Measurements from ENCODE around the gene BRK1.
"Not testable (repeated sequence)": the region's sequence is repeated elsewhere in the genome, so short reads cannot be mapped to it uniquely, and the experiment has no call there.

Gene BRK1

GRCh38 chr3:10115326-10116137, at the start of gene BRK1:
TSS of gene BRK1 (plus strand) at chr3:10115675. CDS start at chr3:10115702, 27 bp downstream.
- Histone ChIP-seq H3K9ac (ENCODE audit: low read length in 5 of 5) (peak within 1 kb of the TSS; percentile 32 to 88 (median 85)), H3K27me3 (ENCODE audit: control insufficient read depth in 5 of 5, insufficient read depth in 4 of 5, low read length in 5 of 5) (peaks cover 0 to 4% (median 0%) of the 10 kb centered on the region in 5 donors), H3K4me3 (ENCODE audit: low read depth in 1 of 5, low read length in 5 of 5) (peak within 1 kb of the TSS; percentile 93 to 100 (median 99)), H3K9me3 (ENCODE audit: control insufficient read depth in 5 of 5, low read length in 5 of 5) (no peaks in the 10 kb centered on the region), H3K4me1 (ENCODE audit: control insufficient read depth in 5 of 5, insufficient read depth in 5 of 5, low read length in 5 of 5) (peaks cover 6 to 18% (median 16%) of the 10 kb centered on the region in 5 donors), H3K27ac (ENCODE audit: low read depth, low read length) (peak within 1 kb of the TSS; percentile 86), H3K36me3 (ENCODE audit: control insufficient read depth in 5 of 5, insufficient read depth in 5 of 5, low read length in 5 of 5) (peaks cover 0 to 12% (median 2%) of the 10 kb centered on the region in 5 donors)

- not testable (repeated sequence) for H3K4me3 ChIP-seq (ENCODE audit: low read depth in 1 of 5, low read length in 5 of 5); H3K27me3 ChIP-seq (ENCODE audit: control insufficient read depth in 5 of 5, insufficient read depth in 4 of 5, low read length in 5 of 5); H3K9ac ChIP-seq (ENCODE audit: low read length in 5 of 5); H3K27ac ChIP-seq (ENCODE audit: low read depth, low read length); H3K4me1 ChIP-seq (ENCODE audit: control insufficient read depth in 5 of 5, insufficient read depth in 5 of 5, low read length in 5 of 5); H3K36me3 ChIP-seq (ENCODE audit: control insufficient read depth in 5 of 5, insufficient read depth in 5 of 5, low read length in 5 of 5); H3K9me3 ChIP-seq (ENCODE audit: control insufficient read depth in 5 of 5, low read length in 5 of 5)
Measured at GRCh38 chr3:10070077-10070476, 45.4 kb upstream of the BRK1 start.

GRCh38 chr3:10074666-10075065, 40.8 kb upstream of the BRK1 start:
- H3K4me3 ChIP-seq (ENCODE audit: low read depth in 1 of 5, low read length in 5 of 5): no peak overlapping the region
- H3K27ac ChIP-seq (ENCODE audit: low read depth, low read length): no peak overlapping the region
- H3K9me3 ChIP-seq (ENCODE audit: control insufficient read depth in 5 of 5, low read length in 5 of 5): no peaks in the 10 kb centered on the region
- no peaks in the 10 kb centered on the region for H3K36me3 ChIP-seq (ENCODE audit: control insufficient read depth in 5 of 5, insufficient read depth in 5 of 5, low read length in 5 of 5)
- H3K4me1 ChIP-seq (ENCODE audit: control insufficient read depth in 5 of 5, insufficient read depth in 5 of 5, low read length in 5 of 5): no peaks in the 10 kb centered on the region
- no peaks in the 10 kb centered on the region for H3K27me3 ChIP-seq (ENCODE audit: control insufficient read depth in 5 of 5, insufficient read depth in 4 of 5, low read length in 5 of 5)
- H3K9ac ChIP-seq (ENCODE audit: low read length in 5 of 5): no peak overlapping the region

GRCh38 chr3:10081871-10082270, 33.6 kb upstream of the BRK1 start:
- Histone ChIP-seq H3K9me3 (ENCODE audit: control insufficient read depth in 5 of 5, low read length in 5 of 5) (no peaks in the 10 kb centered on the region), H3K4me1 (ENCODE audit: control insufficient read depth in 5 of 5, insufficient read depth in 5 of 5, low read length in 5 of 5) (no peaks in the 10 kb centered on the region), H3K27ac (ENCODE audit: low read depth, low read length) (no peak overlapping the region), H3K36me3 (ENCODE audit: control insufficient read depth in 5 of 5, insufficient read depth in 5 of 5, low read length in 5 of 5) (no peaks in the 10 kb centered on the region), H3K9ac (ENCODE audit: low read length in 5 of 5) (no peak overlapping the region), H3K4me3 (ENCODE audit: low read depth in 1 of 5, low read length in 5 of 5) (no peak overlapping the region), H3K27me3 (ENCODE audit: control insufficient read depth in 5 of 5, insufficient read depth in 4 of 5, low read length in 5 of 5) (no peaks in the 10 kb centered on the region)

GRCh38 chr3:10085738-10086137, 29.7 kb upstream of the BRK1 start:
- Histone ChIP-seq H3K27ac (ENCODE audit: low read depth, low read length) (no peak overlapping the region), H3K4me1 (ENCODE audit: control insufficient read depth in 5 of 5, insufficient read depth in 5 of 5, low read length in 5 of 5) (no peaks in the 10 kb centered on the region), H3K27me3 (ENCODE audit: control insufficient read depth in 5 of 5, insufficient read depth in 4 of 5, low read length in 5 of 5) (no peaks in the 10 kb centered on the region), H3K36me3 (ENCODE audit: control insufficient read depth in 5 of 5, insufficient read depth in 5 of 5, low read length in 5 of 5) (no peaks in the 10 kb centered on the region), H3K4me3 (ENCODE audit: low read depth in 1 of 5, low read length in 5 of 5) (no peak overlapping the region), H3K9me3 (ENCODE audit: control insufficient read depth in 5 of 5, low read length in 5 of 5) (no peaks in the 10 kb centered on the region), H3K9ac (ENCODE audit: low read length in 5 of 5) (no peak overlapping the region)

GRCh38 chr3:10088256-10088655, 27.2 kb upstream of the BRK1 start:
- H3K4me3 ChIP-seq (ENCODE audit: low read depth in 1 of 5, low read length in 5 of 5): no peak overlapping the region
- no peak overlapping the region for H3K27ac ChIP-seq (ENCODE audit: low read depth, low read length)
- no peaks in the 10 kb centered on the region for H3K9me3 ChIP-seq (ENCODE audit: control insufficient read depth in 5 of 5, low read length in 5 of 5)
- H3K36me3 ChIP-seq (ENCODE audit: control insufficient read depth in 5 of 5, insufficient read depth in 5 of 5, low read length in 5 of 5): no peaks in the 10 kb centered on the region
- no peaks in the 10 kb centered on the region for H3K27me3 ChIP-seq (ENCODE audit: control insufficient read depth in 5 of 5, insufficient read depth in 4 of 5, low read length in 5 of 5)
- H3K9ac ChIP-seq (ENCODE audit: low read length in 5 of 5): no peak overlapping the region
- H3K4me1 ChIP-seq (ENCODE audit: control insufficient read depth in 5 of 5, insufficient read depth in 5 of 5, low read length in 5 of 5): no peaks in the 10 kb centered on the region

GRCh38 chr3:10090179-10090578, 25.3 kb upstream of the BRK1 start:
- no peaks in the 10 kb centered on the region for H3K36me3 ChIP-seq (ENCODE audit: control insufficient read depth in 5 of 5, insufficient read depth in 5 of 5, low read length in 5 of 5)
- no peak overlapping the region for H3K27ac ChIP-seq (ENCODE audit: low read depth, low read length)

GRCh38 chr3:10090774-10091173, 24.7 kb upstream of the BRK1 start:
- H3K4me1 ChIP-seq (ENCODE audit: control insufficient read depth in 5 of 5, insufficient read depth in 5 of 5, low read length in 5 of 5); H3K4me3 ChIP-seq (ENCODE audit: low read depth in 1 of 5, low read length in 5 of 5); H3K9ac ChIP-seq (ENCODE audit: low read length in 5 of 5); H3K9me3 ChIP-seq (ENCODE audit: control insufficient read depth in 5 of 5, low read length in 5 of 5); H3K36me3 ChIP-seq (ENCODE audit: control insufficient read depth in 5 of 5, insufficient read depth in 5 of 5, low read length in 5 of 5); H3K27ac ChIP-seq (ENCODE audit: low read depth, low read length); H3K27me3 ChIP-seq (ENCODE audit: control insufficient read depth in 5 of 5, insufficient read depth in 4 of 5, low read length in 5 of 5): not testable (repeated sequence)

More at GRCh38 chr3:10090179-10090578, 25.3 kb upstream of the BRK1 start:
- Histone ChIP-seq H3K27me3 (ENCODE audit: control insufficient read depth in 5 of 5, insufficient read depth in 4 of 5, low read length in 5 of 5) (no peaks in the 10 kb centered on the region), H3K9me3 (ENCODE audit: control insufficient read depth in 5 of 5, low read length in 5 of 5) (no peaks in the 10 kb centered on the region), H3K4me1 (ENCODE audit: control insufficient read depth in 5 of 5, insufficient read depth in 5 of 5, low read length in 5 of 5) (no peaks in the 10 kb centered on the region), H3K4me3 (ENCODE audit: low read depth in 1 of 5, low read length in 5 of 5) (no peak overlapping the region), H3K9ac (ENCODE audit: low read length in 5 of 5) (no peak overlapping the region)

- not testable (repeated sequence) for H3K36me3 ChIP-seq (ENCODE audit: control insufficient read depth in 5 of 5, insufficient read depth in 5 of 5, low read length in 5 of 5); H3K9ac ChIP-seq (ENCODE audit: low read length in 5 of 5)
Measured at GRCh38 chr3:10091387-10091786, 24.1 kb upstream of the BRK1 start.

GRCh38 chr3:10093678-10094077, 21.8 kb upstream of the BRK1 start:
- no peak overlapping the region for H3K27ac ChIP-seq (ENCODE audit: low read depth, low read length)

More at GRCh38 chr3:10091387-10091786, 24.1 kb upstream of the BRK1 start:
- not testable (repeated sequence) for H3K4me3 ChIP-seq (ENCODE audit: low read depth in 1 of 5, low read length in 5 of 5); H3K9me3 ChIP-seq (ENCODE audit: control insufficient read depth in 5 of 5, low read length in 5 of 5); H3K4me1 ChIP-seq (ENCODE audit: control insufficient read depth in 5 of 5, insufficient read depth in 5 of 5, low read length in 5 of 5); H3K27ac ChIP-seq (ENCODE audit: low read depth, low read length); H3K27me3 ChIP-seq (ENCODE audit: control insufficient read depth in 5 of 5, insufficient read depth in 4 of 5, low read length in 5 of 5)

More at GRCh38 chr3:10093678-10094077, 21.8 kb upstream of the BRK1 start:
- Histone ChIP-seq H3K9ac (ENCODE audit: low read length in 5 of 5) (no peak overlapping the region), H3K4me1 (ENCODE audit: control insufficient read depth in 5 of 5, insufficient read depth in 5 of 5, low read length in 5 of 5) (no peaks in the 10 kb centered on the region), H3K4me3 (ENCODE audit: low read depth in 1 of 5, low read length in 5 of 5) (no peak overlapping the region), H3K36me3 (ENCODE audit: control insufficient read depth in 5 of 5, insufficient read depth in 5 of 5, low read length in 5 of 5) (no peaks in the 10 kb centered on the region), H3K27me3 (ENCODE audit: control insufficient read depth in 5 of 5, insufficient read depth in 4 of 5, low read length in 5 of 5) (no peaks in the 10 kb centered on the region), H3K9me3 (ENCODE audit: control insufficient read depth in 5 of 5, low read length in 5 of 5) (no peaks in the 10 kb centered on the region)
